Endothelial cell of umbilical vein (primary cell): ENCODE results near the gene GNB1. TPM values are rescaled to one million over a fixed set of nuclear protein-coding genes. Genes with fewer than 3 reads are reported as not detected.

Experiments used
- BruUV-seq: library from RNA; stranded (reverse); fragments of 400-500 nt; replicated peaks from 2 replicates; lab custom pipeline; 2021; lab: Mats Ljungman, UMichigan
- CTCF ChIA-PET: fragments of 300-600, 350-600 bp; sonication (Branson Sonifier 250); formaldehyde crosslinking; loops from one replicate; lab custom pipeline; 2021; ENCODE audit warnings: antibody characterized with exemption, inconsistent platforms; lab: Charles Lee
- POLR2A ChIA-PET: fragments of 300-600, 350-600 bp; sonication (Branson Sonifier 250); formaldehyde crosslinking; loops from one replicate; lab custom pipeline; 2021; ENCODE audit warnings: antibody characterized with exemption, inconsistent platforms; lab: Charles Lee
- DNase-seq: peaks from one replicate; pipeline ENCODE4 v3.0.0-alpha.2; 2011; ENCODE audit warnings: low read depth, low spot score
- FAIRE-seq: peaks from 2 replicates; lab custom pipeline; 2011; peaks lifted over from hg19 to GRCh38; lab: Jason Lieb, UNC
- H2AFZ ChIP-seq: 2 replicates; pipeline ENCODE4 v1.6.0; 2012; ENCODE audit warnings: low read depth, low read length, control low read depth, inconsistent platforms
- H3K27ac ChIP-seq: 2 replicates; pipeline ENCODE4 v1.5.1; 2011; ENCODE audit warnings: low read depth, mild to moderate bottlenecking, control low read depth, low read length, moderate library complexity; ENCODE audit not compliant: insufficient read depth
- H3K27me3 ChIP-seq, 2 experiments: 2 replicates each; pipeline versions ENCODE4 v1.6.0 to v1.6.1; 2011; ENCODE audit warnings: low read length in 2 of 2, mixed read lengths in 1 of 2; ENCODE audit not compliant: control insufficient read depth in 2 of 2, insufficient read depth in 2 of 2
- H3K36me3 ChIP-seq, 2 experiments: 2 replicates in 1 of 2; 3 replicates in 1 of 2; pipeline ENCODE4 v1.5.1; 2011; ENCODE audit warnings: low read length in 2 of 2, mild to moderate bottlenecking in 1 of 2, moderate library complexity in 1 of 2; ENCODE audit not compliant: control insufficient read depth in 2 of 2, insufficient read depth in 2 of 2; ENCODE audit errors: extremely low read depth in 1 of 2
- H3K4me1 ChIP-seq: 3 replicates; pipeline ENCODE4 v1.5.1; 2011; ENCODE audit warnings: mild to moderate bottlenecking, low read length; ENCODE audit not compliant: control insufficient read depth, insufficient read depth; ENCODE audit errors: extremely low read depth
- H3K4me2 ChIP-seq: 2 replicates; pipeline ENCODE4 v1.6.1; 2011; ENCODE audit warnings: low read length, control low read depth, mixed read lengths; ENCODE audit not compliant: insufficient read depth
- H3K4me3 ChIP-seq, 3 experiments: fragments of 200-600 bp in 1 of 3; sonication (generic), shearing (Covaris generic) in 1 of 3; replicated peaks in 1 of 3; 2 replicates each; pipeline ENCODE4 v1.5.1; 2011 to 2016; ENCODE audit warnings: control low read depth in 3 of 3, low read length in 3 of 3, mild to moderate bottlenecking in 2 of 3, inconsistent platforms in 1 of 3, low read depth in 1 of 3, moderate library complexity in 1 of 3; ENCODE audit not compliant: insufficient read depth in 1 of 3
- H3K79me2 ChIP-seq: 2 replicates; pipeline ENCODE4 v1.6.0; 2012; ENCODE audit warnings: low read length, inconsistent platforms; ENCODE audit not compliant: control insufficient read depth, insufficient read depth
- H3K9ac ChIP-seq: replicated peaks from 2 replicates; pipeline ENCODE3; 2011; ENCODE audit warnings: low read length, control low read depth; ENCODE audit not compliant: insufficient read depth; ENCODE audit errors: extremely low read depth
- H3K9me1 ChIP-seq: replicated peaks from 3 replicates; pipeline ENCODE4 v1.6.0; 2011; ENCODE audit warnings: mild to moderate bottlenecking, low read length; ENCODE audit not compliant: control insufficient read depth, insufficient read depth; ENCODE audit errors: extremely low read depth
- H3K9me3 ChIP-seq: replicated peaks from 2 replicates; pipeline ENCODE4 v1.5.1; 2012; ENCODE audit warnings: low read length, inconsistent platforms; ENCODE audit not compliant: control insufficient read depth, insufficient read depth
- H4K20me1 ChIP-seq: replicated peaks from 2 replicates; pipeline ENCODE3; 2011; ENCODE audit warnings: mild to moderate bottlenecking, low read length; ENCODE audit not compliant: control insufficient read depth, insufficient read depth; ENCODE audit errors: extremely low read depth
- FOS ChIP-seq: IDR thresholded peaks from 2 replicates; pipeline ENCODE4 v1.6.1; 2011; ENCODE audit warnings: mild to moderate bottlenecking, low read length, moderate library complexity, borderline replicate concordance; ENCODE audit not compliant: insufficient read depth
- GATA2 ChIP-seq: IDR thresholded peaks from 2 replicates; pipeline ENCODE4 v1.7.0; 2011; ENCODE audit warnings: low read depth, mild to moderate bottlenecking, moderate library complexity, mixed read lengths, low read length; ENCODE audit not compliant: insufficient read length, insufficient read depth
- JUN ChIP-seq: IDR thresholded peaks from 2 replicates; pipeline ENCODE4 v1.6.1; 2011; ENCODE audit warnings: borderline replicate concordance, low read depth; ENCODE audit not compliant: insufficient read length, insufficient read depth
- MYC ChIP-seq: IDR thresholded peaks from one replicate; pipeline ENCODE4 v1.6.1; 2011; ENCODE audit warnings: mild to moderate bottlenecking, low read depth, low read length
- POLR2A ChIP-seq: IDR thresholded peaks from 2 replicates; pipeline ENCODE4 v1.6.1; 2012; ENCODE audit warnings: low read depth, mild to moderate bottlenecking, control low read depth, low read length
- POLR2AphosphoS5 ChIP-seq: IDR thresholded peaks from 2 replicates; pipeline ENCODE4 v1.6.1; 2012; ENCODE audit warnings: low read depth, mild to moderate bottlenecking, control low read depth, low read length, moderate library complexity; ENCODE audit not compliant: insufficient read depth
- dilution Hi-C: fragments of 300-500 bp; cut with MboI; formaldehyde crosslinking; loops from one replicate; pipeline ENCODE4 v1.15.0; 2019; ENCODE audit warnings: low sequenced_read_pairs; ENCODE audit not compliant: extremely low pct_ligation_motif_present
- intact Hi-C: fragments of 100-400 bp; cut with micrococcal nuclease; formaldehyde crosslinking; loops from one replicate; pipeline ENCODE4 v1.10.0; 2022
- polyA plus RNA-seq, 4 experiments: library from polyadenylated mRNA; depleted of rRNA in 3 of 4; stranded (reverse) in 3 of 4; unstranded in 1 of 4; fragments of >200 nt; gene quantifications; 2 replicates each; pipeline versions ENCODE4 v1.2.1 to v1.2.3, GENCODE V29; 2011 to 2012; ENCODE audit warnings: missing spikeins in 1 of 4
- total RNA-seq: library from RNA; stranded (reverse); gene quantifications from 2 replicates; pipeline ENCODE4 v1.2.3, GENCODE V29; 2021
- TF ChIP-seq, protein P1 (sequence below): IDR thresholded peaks from 2 replicates; pipeline ENCODE4 v1.6.1; 2011; ENCODE audit not compliant: insufficient read depth, insufficient read length

GNB1 gene
- total and polyA plus RNA-seq, 2 donors (not counting 3 experiments of a cell fraction or from before 2014, with no cell fraction given): 501 to 529 TPM

- H3K9ac ChIP-seq: no peak overlapping the region
- H3K9me1 ChIP-seq: no peaks in the 10 kb centered on the region
- no peak overlapping the region for H2AFZ ChIP-seq
- H3K27ac ChIP-seq: no peak overlapping the region
- H4K20me1 ChIP-seq: no peaks in the 10 kb centered on the region
- ChIA-PET POLR2A (no interaction called here), CTCF (interaction anchor here (1.0 kb wide), 1 partner anchor 43 kb away, joined by 4 read pairs; no protein-coding TSS in a partner anchor)
- H3K9me3 ChIP-seq: no peaks in the 10 kb centered on the region
- dilution Hi-C loops: no loop called here
- TF ChIP-seq POLR2AphosphoS5: no peak
- TF ChIP-seq POLR2A: no peak
- TF ChIP-seq MYC: no peak
- no peak for TF ChIP-seq JUN
- TF ChIP-seq, protein P1, sequence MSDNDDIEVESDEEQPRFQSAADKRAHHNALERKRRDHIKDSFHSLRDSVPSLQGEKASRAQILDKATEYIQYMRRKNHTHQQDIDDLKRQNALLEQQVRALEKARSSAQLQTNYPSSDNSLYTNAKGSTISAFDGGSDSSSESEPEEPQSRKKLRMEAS: no peak
- TF ChIP-seq GATA2: no peak
- no peak for TF ChIP-seq FOS
- DNase-seq (no peak), FAIRE-seq (no peak)
- H3K4me2 ChIP-seq: no peak overlapping the region
- no peaks in the 10 kb centered on the region for H3K4me1 ChIP-seq
- no peak overlapping the region for H3K4me3 ChIP-seq
- no peaks in the 10 kb centered on the region for H3K36me3 ChIP-seq
- no peaks in the 10 kb centered on the region for H3K27me3 ChIP-seq
- no peaks in the 10 kb centered on the region for H3K79me2 ChIP-seq
- intact Hi-C loops: no loop called here
- BruUV-seq: no TSS peak
These were observed 10.9 kb upstream of the GNB1 start for GRCh38 chr1:1901641-1902294.
